Subcutaneous adipose tissue (tissue), 4 donors: ENCODE measurements around the gene PRPSAP1. TPM values are rescaled to one million over a fixed set of nuclear protein-coding genes. Genes with fewer than 3 reads are reported as not detected.

Experiments used
- CTCF ChIP-seq: fragments of 450-650 bp; IDR thresholded peaks from one replicate; pipeline ENCODE4 v1.5.1; 2016; ENCODE audit warnings: low read depth, mild to moderate bottlenecking, control low read depth, antibody characterized with exemption, moderate library complexity
- total RNA-seq, 4 donors: library from RNA; depleted of rRNA; stranded (reverse); fragments of >200 nt; gene quantifications; one replicate each; pipeline ENCODE4 v1.1.0, GENCODE V29; 2016

PRPSAP1 gene
- total RNA-seq, 4 donors from 2014 or later: 64.4 to 104 (median 71.2) TPM

GRCh38 chr17:76381633-76382350, 28.1 kb upstream of the PRPSAP1 start:
- TF ChIP-seq CTCF: no peak

- no peak for TF ChIP-seq CTCF
These were observed 26.1 kb upstream of the PRPSAP1 start for GRCh38 chr17:76379646-76380376.

GRCh38 chr17:76379275-76379641, 25.5 kb upstream of the PRPSAP1 start:
- no peak for TF ChIP-seq CTCF

GRCh38 chr17:76378548-76379274, 25.0 kb upstream of the PRPSAP1 start:
- no peak for TF ChIP-seq CTCF

- no peak for TF ChIP-seq CTCF
These were observed 22.8 kb upstream of the PRPSAP1 start for GRCh38 chr17:76376318-76377133.

GRCh38 chr17:76371656-76372628, 18.2 kb upstream of the PRPSAP1 start:
- no peak for TF ChIP-seq CTCF
